HG03066 (cell line): Measurements from ENCODE around the gene DSN1.

Experiments
- ATAC-seq: cut with Tn5 transposase; IDR thresholded peaks from one replicate; pipeline ENCODE4 v1.9.1; 2021; ENCODE audit warnings: low read depth; ENCODE audit not compliant: unreplicated experiment

Gene DSN1

DNA sequence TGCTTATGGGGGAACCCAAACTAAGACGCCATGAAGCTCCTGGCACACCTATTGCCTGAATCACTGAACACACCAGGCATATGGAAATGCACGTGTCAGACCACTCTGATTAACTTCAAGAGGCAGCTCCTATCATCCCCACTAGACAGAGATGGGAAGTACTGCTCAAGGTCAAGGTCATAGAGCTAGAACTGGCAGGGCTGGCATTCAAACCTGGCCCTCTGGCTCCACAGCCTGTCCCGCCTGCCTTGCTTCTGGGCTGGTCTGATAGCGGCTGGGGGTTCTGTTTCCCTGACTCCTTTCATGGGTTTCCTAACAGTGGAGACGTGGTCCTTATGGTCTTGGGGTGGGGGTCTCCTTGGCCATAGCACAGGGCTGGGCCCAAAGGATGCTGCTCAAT, 22.6 kb upstream of the DSN1 start:
- ATAC-seq, result no peak

- no peak for ATAC-seq
Observed at GRCh38 chr20:36795691-36796090, 22.1 kb upstream of the DSN1 start.

DNA sequence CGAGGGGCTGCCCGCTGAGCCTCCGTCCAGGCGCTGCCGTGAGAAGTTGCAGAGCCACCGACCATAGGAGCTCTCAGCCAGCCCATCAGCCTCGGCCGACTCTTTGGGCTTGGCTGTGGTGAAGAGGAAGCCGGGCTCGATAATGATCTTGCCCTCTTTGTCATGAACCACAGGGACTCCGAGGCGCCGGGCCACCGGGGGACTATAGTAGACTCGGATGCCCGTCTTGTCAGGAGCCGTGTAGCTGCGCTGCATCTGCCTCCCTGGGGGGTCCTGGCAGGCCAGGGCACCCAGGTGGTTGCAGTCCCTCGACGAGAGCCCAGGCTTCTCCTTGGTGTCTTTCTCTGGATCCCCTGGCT, 20.5 kb upstream of the DSN1 start:
- no peak for ATAC-seq

DNA sequence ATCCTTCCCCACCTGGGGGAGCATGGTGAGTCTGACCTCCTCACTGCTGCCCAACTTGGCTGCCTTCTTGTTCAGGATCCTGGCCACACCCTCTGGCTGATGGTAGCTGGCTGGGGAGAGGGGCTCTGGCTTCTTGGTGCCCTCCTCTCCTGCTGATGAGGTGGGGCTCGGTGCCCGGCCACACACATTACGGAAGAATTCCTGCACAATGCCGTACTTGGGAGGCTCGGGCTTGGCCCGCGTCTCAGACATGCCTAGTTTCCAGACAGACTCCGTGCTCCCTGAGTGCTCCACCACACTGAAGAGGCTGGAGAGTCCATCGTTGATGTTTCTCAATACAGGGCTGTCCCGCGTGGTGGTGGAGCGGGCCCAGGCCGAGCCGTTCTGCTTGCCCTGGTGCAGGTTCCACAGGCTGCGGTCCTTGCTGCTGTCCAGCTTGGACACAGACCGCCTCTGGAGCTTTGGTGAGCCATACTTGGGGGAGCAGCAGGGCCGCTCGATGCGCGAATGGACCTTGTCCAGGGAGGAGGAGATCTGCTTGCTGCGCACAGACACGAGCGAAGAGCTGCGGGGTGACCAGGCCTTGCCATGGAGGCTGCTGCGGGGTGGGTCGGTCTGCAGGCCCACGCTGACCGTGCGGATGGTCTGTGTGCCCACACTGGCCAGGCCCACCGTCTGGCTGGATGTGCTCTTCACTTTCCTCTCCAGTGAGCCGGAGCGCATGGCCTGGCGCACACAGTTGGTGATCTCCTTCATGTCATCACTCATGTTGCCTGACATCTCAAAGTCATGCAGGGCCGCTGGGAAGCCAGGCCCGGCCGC, 19.9 kb upstream of the DSN1 start:
- ATAC-seq, result no peak

GRCh38 chr20:36792422-36792821, 18.9 kb upstream of the DSN1 start:
- no peak for ATAC-seq

- no peak for ATAC-seq
Observed at GRCh38 chr20:36791862-36792261, 18.3 kb upstream of the DSN1 start.

DNA sequence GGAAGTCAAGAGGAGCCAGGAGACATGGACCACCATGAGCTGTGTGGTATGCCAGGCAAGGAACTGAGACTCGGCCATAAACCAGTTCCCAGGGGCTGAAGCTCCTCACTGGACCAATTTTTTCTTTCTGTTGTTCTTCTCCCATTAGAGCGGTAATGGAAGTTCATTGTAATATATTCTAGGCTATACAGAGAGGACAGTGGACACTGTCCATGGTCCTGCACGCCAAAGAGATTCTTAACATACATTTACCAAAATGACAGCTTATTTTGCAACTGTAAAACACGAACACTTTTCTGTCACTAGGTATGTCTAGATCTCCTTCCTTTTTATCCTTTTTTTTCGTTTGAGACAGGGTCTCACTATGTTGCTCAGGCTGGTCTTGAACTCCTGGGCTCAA, 13.1 kb upstream of the DSN1 start:
- no peak for ATAC-seq

DNA sequence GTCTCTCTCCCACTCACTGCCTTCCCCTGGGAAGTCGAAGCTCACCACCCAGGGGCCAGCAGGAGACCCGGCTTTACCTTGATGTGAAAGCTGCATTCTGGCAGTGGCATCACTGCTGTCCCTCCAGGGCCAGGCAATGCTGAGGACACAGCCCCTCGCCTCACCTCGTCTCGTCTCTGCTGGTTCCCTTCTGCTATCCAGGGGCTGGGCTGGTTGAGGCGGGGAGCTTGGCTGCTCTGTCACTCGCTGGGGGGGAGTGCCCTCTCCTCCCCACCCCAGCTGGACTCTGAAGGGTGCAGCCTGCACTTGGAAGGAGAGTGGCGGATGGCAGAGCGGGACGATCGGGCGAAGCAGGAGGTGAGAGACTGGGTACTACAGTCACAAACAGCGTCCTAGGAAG, 12.7 kb upstream of the DSN1 start:
- no peak for ATAC-seq

DNA sequence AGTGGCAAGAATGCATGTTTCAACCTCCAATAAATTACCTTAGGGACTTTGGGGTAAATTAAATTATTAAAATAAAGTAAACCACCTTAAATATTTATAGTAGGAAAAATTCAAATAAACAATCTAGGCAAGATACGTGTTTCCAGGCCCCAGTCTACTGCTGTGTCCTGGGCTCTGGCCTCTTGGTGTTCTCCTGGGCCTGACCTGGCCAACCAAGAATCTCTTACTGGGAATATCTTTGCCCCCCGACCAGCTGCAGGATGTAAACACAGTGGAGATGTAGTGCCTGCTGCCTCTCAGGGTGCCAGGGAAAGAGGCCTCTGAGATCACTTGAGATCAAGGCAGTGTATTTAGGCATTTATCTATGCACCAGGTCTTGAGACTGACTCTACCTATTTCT, 11.7 kb upstream of the DSN1 start:
- no peak for ATAC-seq

DNA sequence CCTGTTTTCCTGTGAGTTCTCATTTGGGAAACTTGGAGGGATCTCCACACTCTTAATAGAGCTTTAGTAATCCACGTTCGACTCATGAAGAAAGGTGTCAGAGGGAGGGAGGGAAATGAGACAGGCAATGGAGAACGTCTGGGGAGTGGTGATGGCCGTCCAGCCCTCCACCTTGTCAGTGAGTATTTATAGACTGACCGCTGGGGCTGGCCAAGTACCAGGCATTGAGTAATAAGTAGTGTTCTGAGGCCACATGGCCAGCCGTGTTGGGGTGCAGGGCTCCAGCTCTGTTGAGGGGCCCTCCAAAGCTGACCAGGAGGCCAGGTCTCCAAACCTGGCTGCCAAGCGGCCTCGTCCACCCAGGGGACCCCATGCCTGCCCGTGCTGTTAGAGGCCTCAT, 11.3 kb upstream of the DSN1 start:
- ATAC-seq, result no peak

GRCh38 chr20:36784116-36784515, 10.6 kb upstream of the DSN1 start:
- no peak for ATAC-seq

DNA sequence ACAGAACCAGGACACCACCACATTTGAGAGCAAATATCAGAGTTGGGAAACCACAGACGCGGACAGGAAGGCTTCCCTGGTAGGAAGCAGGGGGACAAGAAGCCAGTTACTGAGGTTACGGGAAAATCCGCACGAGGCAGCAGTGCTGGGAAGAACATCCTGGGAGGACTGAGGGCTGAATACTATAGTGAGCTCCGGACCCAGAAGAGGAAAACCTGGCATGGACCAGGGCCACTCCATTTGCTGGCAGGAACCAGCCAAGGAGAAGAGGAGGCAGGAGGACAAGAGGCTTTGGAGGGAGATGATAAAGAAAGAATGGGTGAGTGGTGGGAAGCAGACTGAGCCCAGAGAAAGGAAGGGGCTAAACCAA, 6.1 kb upstream of the DSN1 start:
- no peak for ATAC-seq

- ATAC-seq, result no peak
Observed at GRCh38 chr20:36778831-36779655, 5.5 kb upstream of the DSN1 start.

GRCh38 chr20:36777576-36777975, 4.0 kb upstream of the DSN1 start:
- ATAC-seq, result no peak

- no peak for ATAC-seq
Observed at GRCh38 chr20:36777167-36777566, 3.6 kb upstream of the DSN1 start.

GRCh38 chr20:36775826-36776225, 2.3 kb upstream of the DSN1 start:
- no peak for ATAC-seq

DNA sequence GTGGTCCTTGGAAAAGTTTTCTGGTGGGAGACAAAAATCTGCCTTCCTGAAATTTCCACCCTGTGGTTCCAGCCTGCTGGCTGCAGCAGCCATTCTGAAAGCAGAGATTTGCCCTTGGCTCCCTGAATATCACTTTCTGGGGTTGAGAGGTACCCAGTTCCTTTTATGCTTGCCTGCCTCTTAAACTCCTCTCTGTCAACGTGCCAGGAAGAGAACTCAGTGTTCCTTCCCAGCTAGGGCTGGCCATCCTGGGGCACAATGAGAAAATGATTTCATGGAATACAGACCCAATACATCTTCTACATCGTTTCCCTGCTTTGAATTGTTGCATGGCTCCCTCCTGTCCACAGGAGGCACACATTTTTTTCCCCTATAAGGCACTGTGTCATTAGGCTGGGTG, 1.6 kb upstream of the DSN1 start:
- no peak for ATAC-seq

GRCh38 chr20:36773107-36773596, 411 bp downstream of the DSN1 start:
- peak; percentile 12 for ATAC-seq

- no peak for ATAC-seq
Observed at GRCh38 chr20:36770680-36771079, 2.9 kb downstream of the DSN1 start.

GRCh38 chr20:36768768-36769430, 4.7 kb downstream of the DSN1 start:
- no peak for ATAC-seq

- no peak for ATAC-seq
Observed at GRCh38 chr20:36761125-36761524, 12.4 kb downstream of the DSN1 start.
